ENCODE results near the gene NFAM1.

NFAM1 gene, protein sequence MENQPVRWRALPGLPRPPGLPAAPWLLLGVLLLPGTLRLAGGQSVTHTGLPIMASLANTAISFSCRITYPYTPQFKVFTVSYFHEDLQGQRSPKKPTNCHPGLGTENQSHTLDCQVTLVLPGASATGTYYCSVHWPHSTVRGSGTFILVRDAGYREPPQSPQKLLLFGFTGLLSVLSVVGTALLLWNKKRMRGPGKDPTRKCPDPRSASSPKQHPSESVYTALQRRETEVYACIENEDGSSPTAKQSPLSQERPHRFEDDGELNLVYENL

DNA sequence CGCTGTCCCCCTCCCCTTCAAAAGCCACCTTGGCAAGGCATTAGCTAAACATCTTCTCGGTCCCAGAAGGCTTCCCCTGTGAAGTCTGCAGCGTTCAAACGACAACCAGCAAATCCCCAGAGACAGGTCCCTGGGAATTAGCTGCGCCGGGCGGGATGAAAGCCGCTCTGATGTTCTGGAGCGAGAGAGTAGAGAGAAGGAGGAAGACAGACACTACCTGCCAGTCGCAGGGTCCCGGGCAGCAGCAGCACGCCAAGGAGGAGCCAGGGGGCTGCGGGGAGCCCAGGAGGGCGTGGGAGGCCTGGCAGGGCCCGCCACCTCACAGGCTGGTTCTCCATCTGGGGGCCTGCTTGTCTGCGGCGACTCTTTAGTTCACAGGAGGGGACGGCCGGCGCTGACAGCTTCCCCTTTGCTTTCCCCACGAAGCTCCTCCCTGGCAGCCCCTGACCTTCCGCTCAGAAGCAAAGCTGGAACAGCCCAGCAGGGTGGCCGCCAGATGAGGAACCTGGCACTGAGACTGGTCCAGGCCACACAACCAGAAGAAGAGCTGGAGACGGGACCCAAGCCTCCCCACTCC, at the start of gene NFAM1:
Gene NFAM1, minus strand, starts transcription at position 384 of the 577 bp plus-strand sequence. Its CDS starts 46 bp downstream, at position 338.
- DNase-seq: peak; percentile 73

DNA sequence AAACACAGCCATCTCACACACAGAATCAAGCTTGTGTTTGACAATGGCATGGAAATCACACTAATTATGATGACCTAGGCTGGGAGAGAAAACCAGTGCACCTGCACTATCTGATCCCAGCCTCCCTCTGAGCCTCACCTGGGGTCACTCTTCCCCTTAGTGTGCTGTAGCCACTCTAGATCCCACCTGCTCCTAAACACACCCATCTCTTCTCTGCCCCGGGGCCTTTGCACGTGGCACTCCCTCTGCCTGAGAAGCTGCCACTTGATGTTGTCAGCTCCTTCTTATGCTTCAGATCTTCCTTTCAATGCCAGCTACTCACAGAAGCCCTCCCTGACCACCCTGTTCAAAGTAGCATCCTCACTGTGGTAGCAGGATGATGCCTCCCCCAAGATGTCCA, 42.9 kb upstream of the NFAM1 start:
- no peak for DNase-seq

DNA sequence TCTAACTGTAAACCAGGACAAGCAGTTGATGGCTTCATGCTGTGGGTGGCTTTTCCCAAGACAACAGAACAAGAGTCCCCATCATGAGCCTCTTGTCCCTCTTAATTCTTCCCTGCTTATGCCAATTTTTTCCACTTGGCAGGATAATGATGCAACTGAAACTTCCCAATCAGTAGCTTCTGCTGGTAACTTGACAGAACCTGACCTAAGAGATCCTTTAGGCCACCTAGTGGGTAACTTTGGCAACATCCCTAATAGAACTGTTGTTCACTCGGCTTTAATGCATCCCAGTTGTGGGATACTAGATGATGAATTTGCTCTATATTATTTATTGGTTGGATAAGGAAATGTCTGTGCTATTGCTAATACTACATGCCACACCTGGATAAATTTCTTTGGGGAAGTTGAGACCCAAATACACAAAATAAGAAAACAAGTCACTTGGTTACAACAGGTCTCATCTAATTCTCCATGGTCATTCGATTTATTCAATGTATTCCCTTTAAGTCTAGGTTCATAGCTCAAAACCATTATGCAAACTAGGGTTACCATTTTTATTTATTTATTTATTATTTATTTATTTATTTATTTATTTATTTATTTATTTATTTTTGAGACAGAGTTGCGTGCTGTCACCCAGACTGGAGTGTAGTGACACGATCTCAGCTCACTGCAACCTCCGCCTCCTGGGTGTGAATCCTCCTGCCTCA, 41.4 kb upstream of the NFAM1 start:
- peak; percentile 64 for DNase-seq

DNA sequence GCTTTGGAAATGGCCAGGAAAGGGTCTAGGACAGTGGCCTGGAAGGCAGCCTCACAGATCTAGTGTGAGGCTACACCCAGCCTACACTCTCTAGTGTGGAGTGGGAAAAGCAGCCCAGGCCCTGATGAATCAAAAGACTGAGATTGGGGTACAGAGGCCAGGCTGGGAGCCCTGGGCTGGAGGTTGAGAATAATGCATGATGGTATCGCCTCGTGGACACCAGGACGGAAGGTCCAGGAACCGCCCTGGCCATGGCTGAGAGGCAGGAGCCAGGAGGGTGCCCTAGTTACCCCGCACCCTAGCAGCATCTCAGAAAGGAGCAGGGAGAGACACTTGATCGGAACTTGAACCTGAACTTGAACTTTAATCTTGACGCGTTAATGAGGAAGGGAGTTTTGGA, 40.5 kb upstream of the NFAM1 start:
- DNase-seq: no peak

DNA sequence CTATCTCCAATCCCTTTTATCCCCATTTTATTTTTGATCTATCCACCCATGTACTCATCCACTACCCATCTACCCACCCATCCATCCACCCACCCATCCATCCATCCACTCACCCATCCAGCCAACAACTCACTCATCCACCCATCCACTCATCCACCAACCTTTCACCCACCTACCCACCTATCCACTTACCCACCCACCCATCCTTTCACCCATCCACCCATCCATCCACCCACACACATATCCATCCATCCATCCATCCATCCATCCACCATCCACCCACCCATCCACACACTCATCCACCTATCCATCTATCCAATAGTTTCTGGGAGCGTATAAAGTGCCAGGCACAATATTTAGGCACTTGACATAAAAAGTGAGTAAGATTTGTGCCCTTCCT, 39.2 kb upstream of the NFAM1 start:
- no peak for DNase-seq

DNA sequence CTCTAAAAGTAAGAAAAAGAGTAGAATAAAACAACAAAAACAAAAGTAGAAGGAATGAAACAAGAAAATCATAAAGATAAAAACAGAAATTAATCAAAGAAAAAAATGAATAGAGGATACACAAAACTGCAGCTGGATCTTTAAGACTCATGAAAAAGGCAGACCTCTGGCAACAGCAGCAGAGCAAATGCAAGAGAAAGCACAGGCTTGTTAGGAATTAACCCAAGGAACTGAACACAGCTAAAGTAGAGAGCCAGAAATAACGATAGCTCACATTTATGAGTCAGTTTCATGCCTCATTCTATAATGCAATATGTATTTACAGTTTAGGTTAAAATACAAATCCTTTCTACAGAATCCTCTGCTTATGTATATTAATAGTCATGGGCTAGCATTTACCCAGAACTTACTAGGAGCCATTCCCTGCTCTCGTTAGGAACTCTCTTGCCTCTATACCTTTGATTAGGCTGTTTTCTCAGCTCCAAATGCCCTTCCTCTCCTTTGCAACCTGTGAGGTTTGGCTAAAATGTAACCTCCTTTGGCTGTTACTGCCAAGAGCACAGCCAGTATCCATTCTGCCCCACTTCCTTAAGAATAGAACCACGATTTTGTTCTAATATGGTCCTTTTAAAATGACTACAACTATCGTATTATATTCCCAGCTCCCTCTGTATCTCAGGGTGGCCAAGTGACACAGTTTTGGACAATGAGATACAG, 38.3 kb upstream of the NFAM1 start:
- no peak for DNase-seq

DNA sequence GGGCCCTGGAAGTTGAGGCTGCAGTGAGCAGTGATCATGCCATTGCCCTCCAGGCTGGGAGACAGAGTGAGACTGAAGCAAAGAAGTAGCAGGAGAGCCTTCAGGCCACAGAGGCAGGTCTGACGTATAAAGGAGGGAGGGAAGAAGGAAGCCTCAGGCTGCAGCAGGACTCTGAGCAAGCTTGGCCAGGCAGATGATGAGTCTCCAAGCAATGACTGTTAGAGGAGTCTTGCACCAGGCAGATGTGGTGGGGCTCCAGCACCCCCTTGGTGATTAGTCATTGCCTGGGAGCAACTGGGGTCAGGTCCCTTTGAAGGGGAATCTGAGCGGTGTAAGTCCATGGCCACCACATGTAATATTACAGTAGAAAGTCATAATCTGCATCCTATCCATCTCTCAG, 36.6 kb upstream of the NFAM1 start:
- DNase-seq: no peak

DNA sequence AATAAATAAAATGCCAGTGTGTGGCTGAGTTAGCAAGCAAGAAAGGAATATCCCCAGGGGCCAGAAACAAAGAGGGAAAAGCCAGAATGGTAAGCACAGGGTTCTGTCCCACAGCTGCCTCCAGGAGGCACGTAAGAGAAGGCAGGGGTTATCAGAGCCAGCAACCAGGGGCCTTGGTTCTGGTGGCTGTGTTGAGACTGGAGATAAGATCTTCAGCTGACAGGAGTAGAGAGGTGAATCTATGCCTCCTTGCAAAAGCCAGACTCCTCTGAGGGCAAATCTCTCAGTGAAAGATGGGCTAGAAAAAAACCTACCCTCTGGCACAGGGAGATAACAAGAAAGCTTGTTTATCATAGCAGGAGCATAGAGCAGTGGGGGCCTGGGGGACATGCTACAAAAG, 29.8 kb upstream of the NFAM1 start:
- no peak for DNase-seq

DNA sequence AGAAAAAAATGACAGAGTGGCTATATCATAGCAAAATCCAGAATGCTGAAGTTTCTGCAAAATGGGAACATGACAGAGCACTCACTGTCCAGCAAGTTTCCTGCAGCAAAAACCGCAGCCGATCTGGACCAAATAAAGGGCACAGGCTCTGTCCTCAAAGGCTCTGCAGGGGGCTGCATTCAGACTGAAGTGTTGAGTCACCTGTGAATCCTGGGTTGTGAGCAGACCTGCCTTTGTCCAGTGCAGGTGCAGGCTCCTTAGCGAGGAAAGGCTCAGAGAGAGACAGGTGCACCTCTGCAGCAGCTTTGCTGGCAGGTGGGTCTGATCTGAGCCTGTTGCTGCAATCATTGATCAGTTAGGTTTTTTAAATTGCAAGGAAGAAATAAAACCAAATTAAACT, 29.3 kb upstream of the NFAM1 start:
- no peak for DNase-seq

DNA sequence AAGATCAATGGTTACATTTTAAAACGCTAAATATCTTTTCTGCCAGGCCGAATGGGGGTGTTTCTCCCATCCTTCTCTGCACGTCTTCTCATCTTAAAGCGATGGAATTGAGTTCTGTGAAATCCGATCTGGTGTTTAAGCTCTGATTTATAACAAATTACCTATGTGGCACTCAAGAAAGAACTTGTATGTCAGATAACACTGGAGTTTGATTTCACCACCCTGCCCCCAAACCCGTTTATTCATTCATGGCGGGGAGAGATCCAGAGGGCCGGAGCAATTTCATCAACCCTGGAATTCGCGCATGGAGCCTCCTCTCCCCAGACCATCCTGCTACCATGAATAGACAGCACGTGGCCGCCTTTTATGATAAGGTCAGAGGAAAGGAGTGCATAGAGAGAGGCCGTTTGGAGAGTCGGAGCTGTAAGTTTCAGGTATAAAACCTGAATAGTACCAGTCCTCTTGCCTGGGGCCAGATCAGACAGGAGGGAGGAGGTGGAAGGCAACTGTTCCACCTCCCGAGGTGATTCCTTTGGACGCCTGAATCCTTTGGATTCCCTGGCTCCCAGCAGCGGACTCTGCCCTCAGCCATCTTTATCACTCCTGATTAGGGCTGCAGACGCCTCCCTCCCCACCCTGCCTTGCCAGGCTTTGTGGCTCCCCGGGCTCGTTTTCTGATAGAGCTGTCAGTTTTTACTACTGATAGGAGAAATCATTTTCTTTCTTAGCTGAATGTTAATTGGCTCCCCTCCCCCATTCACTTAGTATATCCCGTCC, 27.3 kb upstream of the NFAM1 start:
- no peak for DNase-seq

DNA sequence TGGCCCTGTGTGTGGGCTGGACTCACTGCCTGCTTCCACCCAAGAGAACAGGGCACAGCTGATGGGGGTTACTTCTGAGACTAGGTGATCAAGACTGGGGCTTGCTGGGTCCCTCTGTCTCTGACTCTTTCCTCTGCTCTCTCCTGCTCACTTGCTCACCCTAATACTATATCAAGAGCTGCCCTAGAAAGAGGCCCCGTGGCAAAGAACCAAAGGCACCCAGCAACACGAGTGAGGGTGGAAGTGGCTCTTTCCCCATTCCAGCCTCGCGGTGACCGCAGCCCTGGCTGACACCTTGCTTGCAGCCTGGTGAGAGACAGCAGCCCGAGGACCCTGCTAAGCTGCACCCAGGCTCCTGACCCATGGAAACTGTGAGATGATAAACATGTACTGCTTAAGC, 20.7 kb upstream of the NFAM1 start:
- no peak for DNase-seq

DNA sequence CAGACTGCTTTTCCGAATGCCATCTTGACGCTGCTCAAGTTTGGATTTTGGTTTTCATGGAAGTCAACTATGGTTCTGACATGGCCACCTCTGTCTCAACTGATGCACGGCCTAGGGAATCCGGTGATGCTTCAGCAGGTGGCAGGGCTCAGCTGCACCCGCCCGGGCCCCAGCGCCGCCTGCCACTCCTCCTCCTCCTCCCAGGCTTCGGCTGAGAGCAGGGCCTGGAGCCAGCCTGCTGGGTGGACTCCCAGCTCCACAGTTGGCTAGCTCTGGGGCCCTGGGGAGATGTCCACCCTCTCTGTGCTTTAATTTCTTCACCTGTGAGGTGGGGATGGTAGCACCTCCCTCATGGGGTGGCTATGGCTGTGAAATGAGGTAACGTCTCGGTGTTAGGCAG, 20.3 kb upstream of the NFAM1 start:
- DNase-seq: no peak

DNA sequence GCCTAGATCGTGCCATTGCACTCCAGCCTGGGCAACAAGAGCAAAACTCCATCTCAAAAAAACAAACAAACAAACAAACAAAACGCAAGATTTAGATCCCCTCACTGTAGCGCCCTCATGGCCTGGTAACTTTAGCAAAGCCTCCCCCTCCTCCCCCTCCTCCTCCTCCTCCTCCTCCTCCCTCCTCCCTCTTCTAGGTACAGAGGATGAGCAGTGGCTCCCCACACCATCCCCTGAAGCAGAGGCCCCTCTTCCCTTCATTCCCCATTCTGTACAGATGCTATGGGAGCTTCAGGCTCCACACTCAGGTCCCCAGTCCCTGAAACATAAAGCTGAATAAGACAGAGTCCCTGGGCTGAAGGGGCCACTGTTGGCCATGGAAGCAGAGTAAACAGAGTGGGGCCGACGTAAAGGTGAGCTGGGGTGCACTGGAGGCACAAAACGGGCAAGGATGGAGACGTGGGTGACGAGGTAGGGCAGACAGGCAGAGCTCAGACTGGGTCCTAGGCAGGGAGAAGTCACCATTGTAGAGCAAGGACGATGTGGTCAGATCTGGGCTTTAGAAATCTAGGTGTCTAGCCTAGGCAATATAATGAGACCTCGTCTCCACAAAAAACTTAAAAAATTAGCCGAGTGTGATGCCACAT, 19.4 kb upstream of the NFAM1 start:
- DNase-seq: no peak

DNA sequence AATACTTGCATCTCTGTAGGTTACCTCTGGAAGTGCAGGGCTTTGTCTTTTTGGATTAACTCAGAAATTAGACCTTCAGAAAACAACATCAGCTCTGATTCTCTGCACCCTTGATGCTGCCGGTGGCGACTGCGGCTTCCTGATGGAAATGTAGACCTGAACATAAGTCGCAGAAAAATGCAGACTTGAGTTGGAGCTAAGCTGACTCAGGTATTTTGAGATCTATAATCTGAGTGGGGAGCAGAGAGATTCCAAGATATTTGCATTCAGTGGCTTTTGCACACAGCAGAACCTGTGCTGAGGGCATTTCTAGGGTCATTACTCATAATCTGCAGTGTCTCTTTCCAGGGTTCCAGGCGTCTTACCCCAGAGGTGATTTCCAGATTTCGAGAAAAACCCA, 18.7 kb upstream of the NFAM1 start:
- no peak for DNase-seq

DNA sequence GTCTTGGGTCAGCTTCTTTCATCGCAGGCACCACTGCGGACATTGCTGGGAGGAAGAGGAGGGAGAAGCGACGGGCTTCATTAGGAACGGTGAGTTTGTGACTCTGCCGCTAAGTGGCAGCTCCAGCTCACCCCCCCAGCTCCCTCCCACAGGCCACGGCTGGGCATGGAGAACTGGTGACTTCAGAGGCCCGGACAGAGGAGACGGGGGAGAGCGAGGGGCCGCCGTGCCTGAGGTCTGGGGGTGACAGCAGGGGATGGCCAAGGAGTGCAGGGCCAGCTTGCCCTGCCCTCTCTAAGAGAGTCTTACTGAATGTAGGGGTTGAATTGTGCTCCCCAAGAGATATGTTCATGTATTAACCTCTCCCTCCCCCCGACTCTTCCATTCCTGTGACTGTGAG, 13.9 kb upstream of the NFAM1 start:
- DNase-seq: no peak

DNA sequence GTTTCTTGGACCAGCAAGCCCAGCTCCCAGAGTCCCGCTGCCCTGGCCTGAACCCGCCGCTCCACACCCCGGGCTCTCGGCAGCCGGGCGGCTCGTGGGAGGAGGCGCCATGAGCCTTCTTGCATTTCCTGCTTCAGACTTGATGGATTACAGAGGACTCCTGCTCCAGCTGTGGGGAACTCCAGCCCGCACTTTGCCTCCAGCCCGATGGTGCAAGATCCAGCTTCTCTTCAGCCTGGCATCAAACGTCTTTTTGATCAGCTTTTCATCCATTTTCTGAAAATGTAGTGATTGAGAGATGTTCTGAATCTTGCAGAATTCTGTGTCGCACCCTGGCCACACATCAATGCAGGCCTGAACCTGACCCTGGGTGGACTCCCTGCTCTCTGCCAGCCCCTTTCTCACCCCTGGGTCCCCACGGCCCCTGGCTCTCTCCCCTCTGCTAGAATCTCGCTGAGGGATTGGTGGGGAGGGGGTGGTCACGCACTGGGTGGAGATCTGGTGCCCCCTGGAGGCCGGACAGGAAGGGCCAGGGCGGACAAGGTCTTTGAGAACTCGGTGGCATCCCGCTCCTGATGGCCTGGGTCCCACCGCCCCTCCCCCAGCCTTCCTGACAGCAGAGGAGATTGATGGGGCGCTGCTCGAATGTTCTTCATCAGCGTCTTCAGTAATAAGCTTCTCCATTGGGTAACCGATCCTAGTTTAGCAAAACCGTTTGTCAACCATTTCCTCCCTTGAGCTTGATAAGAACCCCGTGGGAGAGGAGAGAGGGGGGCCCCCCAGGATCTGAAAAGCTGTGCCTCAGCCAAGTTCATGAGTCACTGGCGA, 12.1 kb upstream of the NFAM1 start:
- peak; percentile 96 for DNase-seq

DNA sequence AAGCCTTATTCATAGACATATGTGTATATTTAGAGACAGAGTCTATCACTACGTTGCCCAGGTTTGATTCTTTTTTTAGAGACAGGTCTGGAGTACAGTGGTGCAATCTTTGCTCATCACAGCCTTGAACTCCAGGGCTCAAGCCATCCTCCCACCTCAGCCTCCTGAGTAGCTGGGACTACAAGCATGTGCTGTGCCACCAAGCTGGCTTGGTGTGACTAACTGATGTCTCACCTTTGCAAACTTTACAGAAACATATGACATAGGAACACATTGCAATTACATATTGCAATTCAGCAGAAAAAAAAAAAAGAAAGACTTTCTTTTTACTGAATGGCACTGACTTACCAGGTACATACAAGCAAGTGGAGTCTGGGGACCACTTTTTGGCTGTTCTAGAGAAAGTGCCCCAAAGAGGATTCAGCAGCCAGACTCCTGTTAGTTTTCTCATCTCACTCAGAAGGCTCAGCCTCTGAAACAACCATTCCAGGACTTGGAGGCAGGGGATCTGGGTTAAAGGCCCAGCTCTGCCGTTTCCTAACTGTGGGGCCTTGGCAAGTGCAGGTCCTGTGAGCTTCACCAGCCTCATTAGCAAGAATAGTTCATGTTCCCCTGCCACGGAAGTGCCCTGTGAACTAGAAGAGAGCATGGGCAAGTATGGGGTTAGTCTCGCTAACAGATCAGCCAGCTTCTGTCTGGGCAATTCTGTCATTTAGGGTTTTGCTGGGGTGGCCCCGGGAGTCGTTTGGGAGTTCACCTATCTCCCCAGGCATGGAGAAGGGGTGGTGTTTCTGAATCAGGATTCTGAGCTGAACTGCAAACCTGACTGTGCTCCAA, 11.3 kb upstream of the NFAM1 start:
- no peak for DNase-seq

DNA sequence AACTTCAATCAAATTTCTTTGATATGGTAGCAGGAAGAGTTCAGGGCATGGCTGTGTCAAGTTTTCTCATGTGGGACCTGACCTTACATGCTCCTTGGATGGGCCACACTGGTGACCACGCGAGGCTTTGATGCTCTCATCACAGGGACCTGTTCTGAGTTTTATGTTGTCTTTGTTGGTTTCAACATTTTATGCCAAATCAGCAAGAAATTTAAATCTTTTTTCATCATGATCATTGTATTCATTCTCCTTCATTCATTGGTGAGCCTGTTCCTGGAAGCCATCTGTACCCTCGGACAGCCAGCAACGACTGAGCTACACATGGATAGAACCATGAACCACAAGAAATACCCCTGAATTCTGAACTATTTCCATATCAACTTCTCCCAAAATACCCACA, 10.5 kb upstream of the NFAM1 start:
- no peak for DNase-seq

DNA sequence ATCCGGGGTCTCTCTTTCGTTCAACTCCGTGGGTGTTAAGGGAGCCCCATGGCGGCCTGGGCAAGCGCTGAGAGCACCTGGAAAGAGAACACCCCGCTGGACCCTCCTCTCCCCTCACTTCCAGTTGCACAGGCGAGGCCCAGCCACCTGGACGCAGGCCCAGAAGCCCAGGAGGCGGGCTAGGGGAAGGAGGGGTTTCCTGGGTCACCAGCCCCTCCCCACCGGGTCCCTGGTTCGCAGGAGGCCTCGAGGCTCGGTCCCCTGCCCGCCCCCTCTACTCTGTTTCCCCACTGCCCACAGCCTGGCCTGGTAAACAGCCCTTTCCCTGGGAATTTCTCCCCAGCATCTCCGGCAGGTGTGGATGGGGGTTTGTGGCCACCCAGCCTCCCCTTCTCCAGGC, 8.5 kb upstream of the NFAM1 start:
- DNase-seq: no peak

DNA sequence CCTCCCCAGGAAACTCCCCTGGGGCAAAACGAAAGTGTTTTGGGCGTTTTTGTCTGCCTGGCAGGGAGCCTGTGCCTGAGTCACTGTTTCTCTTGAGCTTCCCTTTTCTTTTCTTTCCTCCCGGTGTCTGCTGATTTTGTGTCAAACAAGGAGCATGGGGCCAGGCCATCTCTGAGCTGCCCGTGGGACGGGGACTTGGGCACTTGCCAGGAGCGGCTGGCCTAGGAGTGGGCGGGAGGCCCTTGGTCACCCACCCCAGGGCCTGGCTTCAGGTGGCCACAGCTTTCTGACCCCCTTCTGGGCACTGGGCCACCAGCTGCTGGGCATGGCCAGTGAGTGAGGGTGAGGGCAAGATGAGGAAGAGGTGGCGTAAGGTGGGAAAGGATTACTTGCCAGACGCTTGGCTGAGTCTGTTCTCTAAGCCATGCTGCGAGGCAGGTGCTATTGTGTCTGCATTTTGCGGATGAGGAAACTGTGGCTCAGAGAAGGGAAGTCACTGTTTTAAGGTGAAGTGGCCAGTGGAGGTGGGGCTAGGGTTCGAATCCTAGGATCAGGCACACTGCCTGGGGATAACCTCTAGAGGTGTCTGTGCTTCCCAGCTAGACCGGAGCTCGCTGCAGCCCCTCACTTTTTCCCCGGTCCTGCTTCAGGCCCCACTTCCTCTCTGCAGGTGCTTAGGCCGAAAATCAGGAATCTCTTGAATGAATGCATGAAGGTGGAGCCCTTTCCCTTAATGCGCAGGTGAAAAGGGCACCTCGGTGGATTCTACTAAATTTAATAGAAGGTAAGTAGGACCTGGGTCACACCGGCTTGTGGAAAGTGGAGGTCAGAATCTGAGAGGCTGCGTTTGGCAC, 7.8 kb upstream of the NFAM1 start:
- DNase-seq: no peak
